ENCODE data around the gene CDYL. TPM values are rescaled to one million over a fixed set of nuclear protein-coding genes. Genes with fewer than 3 reads are reported as not detected.

CDYL gene
- total and polyA plus RNA-seq, 8 donors, result 26.9 to 32.3 (median 29.1) TPM

GRCh38 chr6:4768815-4769214 lies 7.4 kb upstream of the CDYL start:
- no peaks in the 10 kb centered on the region for H3K36me3 ChIP-seq
- no peaks in the 10 kb centered on the region for H3K27me3 ChIP-seq
- intact Hi-C loops (cut with DNase I), result no loop called here
- no peak overlapping the region for H3K4me3 ChIP-seq
- no peaks in the 10 kb centered on the region for H3K4me1 ChIP-seq
- H3K27ac ChIP-seq, result no peak overlapping the region
- no peak for ATAC-seq
- TF ChIP-seq CTCF (IDR thresholded peaks at IDR 0.05), result no peak
- DNase-seq, result no peak
- H3K9me3 ChIP-seq, result peaks cover 0 to 11% of the 10 kb centered on the region in 2 donors

GRCh38 chr6:4772750-4773149 lies 3.5 kb upstream of the CDYL start:
- no peak for TF ChIP-seq CTCF (IDR thresholded peaks at IDR 0.05)
- Histone ChIP-seq H3K4me3 (no peak overlapping the region), H3K4me1 (peaks cover 2 to 15% of the 10 kb centered on the region in 2 donors), H3K9me3 (no peaks in the 10 kb centered on the region), H3K36me3 (no peaks in the 10 kb centered on the region), H3K27me3 (peaks cover 0 to 9% of the 10 kb centered on the region in 2 donors), H3K27ac (no peak overlapping the region)
- ATAC-seq (no peak), DNase-seq (no peak)
- intact Hi-C loops (cut with DNase I), result no loop called here

GRCh38 chr6:4773181-4773580 lies 3.0 kb upstream of the CDYL start:
- H3K36me3 ChIP-seq, result no peaks in the 10 kb centered on the region
- no peak for TF ChIP-seq CTCF (IDR thresholded peaks at IDR 0.05)
- intact Hi-C loops (cut with DNase I), result no loop called here
- no peak overlapping the region for H3K27ac ChIP-seq
- peaks cover 0 to 9% of the 10 kb centered on the region in 2 donors for H3K27me3 ChIP-seq
- no peak for ATAC-seq
- H3K4me1 ChIP-seq, result peaks cover 2 to 18% of the 10 kb centered on the region in 2 donors
- no peak overlapping the region for H3K4me3 ChIP-seq
- peak in 1 of 4 donors; percentile 18 for DNase-seq
- no peaks in the 10 kb centered on the region for H3K9me3 ChIP-seq

GRCh38 chr6:4774296-4774695 lies 1.9 kb upstream of the CDYL start:
- ATAC-seq (no peak), DNase-seq (no peak)
- TF ChIP-seq CTCF (IDR thresholded peaks at IDR 0.05), result no peak
- H3K4me3 ChIP-seq, result peak overlapping the region in 1 of 2 donors; percentile 58
- H3K4me1 ChIP-seq, result peaks cover 2 to 18% of the 10 kb centered on the region in 2 donors
- H3K36me3 ChIP-seq, result no peaks in the 10 kb centered on the region
- no peaks in the 10 kb centered on the region for H3K9me3 ChIP-seq
- no peak overlapping the region for H3K27ac ChIP-seq
- H3K27me3 ChIP-seq, result peaks cover 0 to 9% of the 10 kb centered on the region in 2 donors
- intact Hi-C loops (cut with DNase I), result no loop called here

- peak; percentile 19 to 86 (median 44) for DNase-seq
- Histone ChIP-seq H3K4me3 (peak overlapping the region; percentile 44 to 58), H3K9me3 (no peaks in the 10 kb centered on the region), H3K36me3 (no peaks in the 10 kb centered on the region), H3K27ac (peak overlapping the region; percentile 33 to 85), H3K4me1 (peaks cover 2 to 18% of the 10 kb centered on the region in 2 donors), H3K27me3 (peaks cover 0 to 9% of the 10 kb centered on the region in 2 donors)
- ATAC-seq, result peak; percentile 12
- intact Hi-C loops (cut with DNase I), result no loop called here
- TF ChIP-seq CTCF (IDR thresholded peaks at IDR 0.05), result no peak
These were observed 1.3 kb upstream of the CDYL start for GRCh38 chr6:4774715-4775493.

All from left lung (tissue), 10 donors.